Panc1 (cell line): ENCODE data around the gene FHL2. TPM values are rescaled to one million over a fixed set of nuclear protein-coding genes. Genes with fewer than 3 reads are reported as not detected.

Source experiments
- ATAC-seq: fragments of 200-7000 bp; cut with Tn5 transposase; 2 replicates; pipeline ENCODE4 v1.9.1; 2020; ENCODE audit warnings: mild to moderate bottlenecking, moderate library complexity
- BruUV-seq: library from RNA; stranded (reverse); fragments of 400-500 nt; replicated peaks from 2 replicates; lab custom pipeline; 2021; lab: Mats Ljungman, UMichigan
- CTCF ChIA-PET: fragments of 300-600 bp; sonication (Branson Sonifier 250); formaldehyde crosslinking; loops from one replicate; lab custom pipeline; 2022; ENCODE audit warnings: antibody characterized with exemption; lab: Charles Lee
- POLR2A ChIA-PET: fragments of 300-600 bp; sonication (Branson Sonifier 250); formaldehyde crosslinking; loops from one replicate; lab custom pipeline; 2022; ENCODE audit warnings: antibody characterized with exemption; lab: Charles Lee
- DNase-seq: peaks from one replicate; pipeline ENCODE4 v3.0.0-alpha.2; 2010; ENCODE audit warnings: low read depth, low spot score
- H3K27ac ChIP-seq: 2 replicates; pipeline ENCODE4 v1.5.1; 2011; ENCODE audit warnings: mild to moderate bottlenecking, low read length, inconsistent platforms
- H3K27me3 ChIP-seq: fragments of 200-500 bp; sonication (Bioruptor generic); 2 replicates; pipeline ENCODE4 v1.6.0; 2014; ENCODE audit warnings: low read length, inconsistent platforms; ENCODE audit not compliant: control insufficient read depth, insufficient read depth
- H3K36me3 ChIP-seq: fragments of 200-500 bp; sonication (Bioruptor generic); 2 replicates; pipeline ENCODE4 v1.5.1; 2014; ENCODE audit warnings: inconsistent platforms, mild to moderate bottlenecking, low read length, moderate library complexity; ENCODE audit not compliant: control insufficient read depth, insufficient read depth
- H3K4me1 ChIP-seq: 2 replicates; pipeline ENCODE4 v1.5.1; 2011; ENCODE audit warnings: inconsistent platforms, mild to moderate bottlenecking, low read length, moderate library complexity; ENCODE audit not compliant: control insufficient read depth, insufficient read depth
- H3K4me3 ChIP-seq, 2 experiments: 2 replicates each; pipeline ENCODE4 v1.5.1; 2011 to 2012; ENCODE audit warnings: low read depth in 2 of 2, low read length in 2 of 2, mild to moderate bottlenecking in 2 of 2, inconsistent platforms in 1 of 2, moderate library complexity in 1 of 2
- H3K9me3 ChIP-seq: fragments of 200-500 bp; sonication (Bioruptor generic); 2 replicates; pipeline ENCODE4 v1.5.1; 2014; ENCODE audit warnings: low read depth, mild to moderate bottlenecking, inconsistent platforms, low read length, moderate library complexity; ENCODE audit not compliant: control insufficient read depth, insufficient read depth
- POLR2AphosphoS5 ChIP-seq: IDR thresholded peaks from 2 replicates; pipeline ENCODE4 v1.6.1; 2012; ENCODE audit warnings: mild to moderate bottlenecking, low read depth, low read length, moderate library complexity
- SIN3A ChIP-seq: IDR thresholded peaks from 2 replicates; pipeline ENCODE4 v1.6.1; 2012; ENCODE audit warnings: low read depth, mild to moderate bottlenecking, low read length, moderate library complexity, borderline replicate concordance; ENCODE audit not compliant: insufficient read depth
- TCF7L2 ChIP-seq: IDR thresholded peaks from 2 replicates; pipeline ENCODE4 v1.6.1; 2011; ENCODE audit warnings: mild to moderate bottlenecking, low read depth, low read length, inconsistent platforms
- in situ Hi-C: cut with HindIII; loops from 2 replicates; pipeline ENCODE4 v1.10.0; 2016; ENCODE audit warnings: low sequenced_read_pairs, low pct_unique_long_range_greater_than_20kb
- intact Hi-C: fragments of 100-400 bp; cut with micrococcal nuclease; formaldehyde crosslinking; loops from one replicate; pipeline ENCODE4 v1.10.0; 2022; ENCODE audit not compliant: unreplicated experiment
- total RNA-seq: library from RNA; stranded (reverse); gene quantifications from one replicate; pipeline ENCODE4 v1.2.1, GENCODE V29; 2021; ENCODE audit not compliant: unreplicated experiment
- TF ChIP-seq, protein P1 (sequence below), 2 experiments: IDR thresholded peaks; 2 replicates each; pipeline ENCODE4 v1.6.1; 2011 to 2012; ENCODE audit warnings: low read depth in 2 of 2, control low read depth in 1 of 2, low read length in 1 of 2, mild to moderate bottlenecking in 1 of 2, moderate library complexity in 1 of 2; ENCODE audit not compliant: insufficient read depth in 1 of 2
- TF ChIP-seq, protein P2 (sequence below): fragments of 450-650 bp; IDR thresholded peaks from 2 replicates; pipeline ENCODE4 v1.5.1; 2017; ENCODE audit warnings: mild to moderate bottlenecking

The FHL2 gene
- total RNA-seq, 1 experiment from 2014 or later = 378 TPM

DNA sequence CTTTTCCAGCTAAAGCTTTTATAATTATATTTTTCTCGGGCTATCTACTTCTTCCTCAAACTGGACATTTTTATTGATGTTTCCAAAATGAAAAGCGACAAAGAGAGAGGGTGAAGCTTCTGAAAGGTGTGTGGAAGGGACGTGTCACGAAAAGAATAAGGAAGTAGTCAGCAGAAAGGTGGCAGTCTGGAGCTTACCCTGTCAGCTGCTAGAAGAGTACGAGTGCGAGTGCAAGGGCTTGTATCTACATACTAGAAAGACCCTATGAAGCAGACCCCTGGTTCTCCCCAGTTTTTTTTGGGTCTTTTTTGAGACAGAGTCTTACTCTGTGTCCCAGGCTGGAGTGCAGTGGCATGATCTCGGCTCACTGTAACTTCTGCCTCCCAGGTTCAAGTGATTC, 14.6 kb downstream of the FHL2 start:
- H3K36me3 ChIP-seq = peaks cover 53% of the 10 kb centered on the region
- no TSS peak for BruUV-seq
- H3K27me3 ChIP-seq = no peaks in the 10 kb centered on the region
- ChIA-PET CTCF (no interaction called here), POLR2A (no interaction called here)
- no peaks in the 10 kb centered on the region for H3K9me3 ChIP-seq
- H3K4me1 ChIP-seq = peaks cover 98% of the 10 kb centered on the region
- in situ Hi-C loops = no loop called here
- ATAC-seq (no peak), DNase-seq (no peak)
- no peak for TF ChIP-seq POLR2AphosphoS5
- TF ChIP-seq TCF7L2 = no peak
- TF ChIP-seq, protein P1, sequence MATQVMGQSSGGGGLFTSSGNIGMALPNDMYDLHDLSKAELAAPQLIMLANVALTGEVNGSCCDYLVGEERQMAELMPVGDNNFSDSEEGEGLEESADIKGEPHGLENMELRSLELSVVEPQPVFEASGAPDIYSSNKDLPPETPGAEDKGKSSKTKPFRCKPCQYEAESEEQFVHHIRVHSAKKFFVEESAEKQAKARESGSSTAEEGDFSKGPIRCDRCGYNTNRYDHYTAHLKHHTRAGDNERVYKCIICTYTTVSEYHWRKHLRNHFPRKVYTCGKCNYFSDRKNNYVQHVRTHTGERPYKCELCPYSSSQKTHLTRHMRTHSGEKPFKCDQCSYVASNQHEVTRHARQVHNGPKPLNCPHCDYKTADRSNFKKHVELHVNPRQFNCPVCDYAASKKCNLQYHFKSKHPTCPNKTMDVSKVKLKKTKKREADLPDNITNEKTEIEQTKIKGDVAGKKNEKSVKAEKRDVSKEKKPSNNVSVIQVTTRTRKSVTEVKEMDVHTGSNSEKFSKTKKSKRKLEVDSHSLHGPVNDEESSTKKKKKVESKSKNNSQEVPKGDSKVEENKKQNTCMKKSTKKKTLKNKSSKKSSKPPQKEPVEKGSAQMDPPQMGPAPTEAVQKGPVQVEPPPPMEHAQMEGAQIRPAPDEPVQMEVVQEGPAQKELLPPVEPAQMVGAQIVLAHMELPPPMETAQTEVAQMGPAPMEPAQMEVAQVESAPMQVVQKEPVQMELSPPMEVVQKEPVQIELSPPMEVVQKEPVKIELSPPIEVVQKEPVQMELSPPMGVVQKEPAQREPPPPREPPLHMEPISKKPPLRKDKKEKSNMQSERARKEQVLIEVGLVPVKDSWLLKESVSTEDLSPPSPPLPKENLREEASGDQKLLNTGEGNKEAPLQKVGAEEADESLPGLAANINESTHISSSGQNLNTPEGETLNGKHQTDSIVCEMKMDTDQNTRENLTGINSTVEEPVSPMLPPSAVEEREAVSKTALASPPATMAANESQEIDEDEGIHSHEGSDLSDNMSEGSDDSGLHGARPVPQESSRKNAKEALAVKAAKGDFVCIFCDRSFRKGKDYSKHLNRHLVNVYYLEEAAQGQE (IDR thresholded peaks at IDR 0.05; ENCODE audit: insufficient read depth in 1 of 2, low read depth in 2 of 2, low read length in 1 of 2) = no peak
- TF ChIP-seq, protein P2, sequence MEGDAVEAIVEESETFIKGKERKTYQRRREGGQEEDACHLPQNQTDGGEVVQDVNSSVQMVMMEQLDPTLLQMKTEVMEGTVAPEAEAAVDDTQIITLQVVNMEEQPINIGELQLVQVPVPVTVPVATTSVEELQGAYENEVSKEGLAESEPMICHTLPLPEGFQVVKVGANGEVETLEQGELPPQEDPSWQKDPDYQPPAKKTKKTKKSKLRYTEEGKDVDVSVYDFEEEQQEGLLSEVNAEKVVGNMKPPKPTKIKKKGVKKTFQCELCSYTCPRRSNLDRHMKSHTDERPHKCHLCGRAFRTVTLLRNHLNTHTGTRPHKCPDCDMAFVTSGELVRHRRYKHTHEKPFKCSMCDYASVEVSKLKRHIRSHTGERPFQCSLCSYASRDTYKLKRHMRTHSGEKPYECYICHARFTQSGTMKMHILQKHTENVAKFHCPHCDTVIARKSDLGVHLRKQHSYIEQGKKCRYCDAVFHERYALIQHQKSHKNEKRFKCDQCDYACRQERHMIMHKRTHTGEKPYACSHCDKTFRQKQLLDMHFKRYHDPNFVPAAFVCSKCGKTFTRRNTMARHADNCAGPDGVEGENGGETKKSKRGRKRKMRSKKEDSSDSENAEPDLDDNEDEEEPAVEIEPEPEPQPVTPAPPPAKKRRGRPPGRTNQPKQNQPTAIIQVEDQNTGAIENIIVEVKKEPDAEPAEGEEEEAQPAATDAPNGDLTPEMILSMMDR = no peak
- TF ChIP-seq SIN3A = no peak
- peak overlapping the region; percentile 100 for H3K27ac ChIP-seq
- no peak overlapping the region for H3K4me3 ChIP-seq
- intact Hi-C loops = no loop called here

DNA sequence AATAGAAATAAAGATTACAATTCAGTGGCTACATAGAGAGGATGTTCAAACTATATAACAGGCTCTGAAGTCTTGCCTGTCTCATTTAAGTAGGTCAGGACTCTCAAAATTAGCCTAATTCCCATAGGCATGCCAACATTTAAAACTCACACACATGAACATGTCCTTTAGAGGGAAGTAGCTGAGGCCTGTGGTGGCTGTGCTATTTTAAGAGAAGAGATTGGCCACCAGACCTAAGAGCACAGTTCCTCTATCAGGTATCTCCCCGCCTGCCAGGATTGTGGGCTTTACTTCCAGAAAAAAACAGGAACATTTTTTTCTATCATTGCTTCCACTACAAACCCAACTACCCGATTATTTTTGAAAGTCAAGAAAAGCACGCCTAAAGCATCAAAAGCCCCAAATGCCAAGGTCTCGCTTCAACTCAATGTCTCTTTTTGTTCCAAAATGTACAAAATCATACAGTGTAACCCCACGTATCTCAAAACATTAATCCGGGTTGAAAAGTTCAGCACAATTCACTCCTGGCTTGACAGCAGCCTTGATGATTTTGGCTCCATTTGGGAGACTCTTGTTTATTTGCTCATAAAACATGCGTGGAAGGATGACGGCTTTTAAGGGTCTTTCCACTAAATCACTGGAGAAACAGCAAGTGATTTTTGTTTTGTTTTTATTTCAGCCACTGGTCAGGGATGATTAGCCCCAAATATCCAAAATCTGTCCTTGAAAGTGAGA, 15.3 kb downstream of the FHL2 start:
- TF ChIP-seq SIN3A (no peak), TCF7L2 (no peak), POLR2AphosphoS5 (no peak; the same call in 1 of the 2 replicates)
- TF ChIP-seq, protein P2 = no peak
- TF ChIP-seq, protein P1 (IDR thresholded peaks at IDR 0.05; ENCODE audit: insufficient read depth in 1 of 2, low read depth in 2 of 2, low read length in 1 of 2) = no peak
- BruUV-seq = TSS peak; percentile 13
- POLR2A ChIA-PET = no interaction called here
- in situ Hi-C loops (no loop called here), intact Hi-C loops (no loop called here)
- DNase-seq (no peak), ATAC-seq (no peak)
- Histone ChIP-seq H3K9me3 (no peaks in the 10 kb centered on the region), H3K27ac (peak overlapping the region; percentile 100), H3K36me3 (peaks cover 53% of the 10 kb centered on the region), H3K4me1 (peaks cover 98% of the 10 kb centered on the region), H3K4me3 (no peak overlapping the region), H3K27me3 (no peaks in the 10 kb centered on the region)
- CTCF ChIA-PET = no interaction called here
